ENCODE measurements around the gene SNRPD3. TPM values are rescaled to one million over a fixed set of nuclear protein-coding genes. Genes with fewer than 3 reads are reported as not detected.

The SNRPD3 gene
- total and polyA plus RNA-seq, 4 donors, result 57.2 to 128 (median 85.9) TPM

DNA sequence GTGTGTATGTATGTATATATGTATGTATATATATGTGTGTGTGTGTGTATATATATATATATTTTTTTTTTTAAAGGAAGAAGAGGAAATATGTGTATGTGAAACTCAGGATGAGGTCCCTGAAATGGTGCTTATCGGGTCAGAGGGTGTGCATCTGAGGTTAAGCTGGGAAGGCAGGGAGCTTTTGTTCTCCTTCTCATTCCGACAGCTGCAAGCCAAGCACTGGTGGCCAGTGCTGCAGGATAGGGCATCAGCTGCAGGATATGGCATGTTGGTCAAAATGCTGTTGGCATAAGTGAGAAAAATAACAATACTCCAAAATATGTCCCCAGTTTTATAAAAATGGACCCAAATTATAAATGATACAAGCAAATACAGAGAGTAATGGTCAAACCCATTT is 7.4 kb downstream of the SNRPD3 start:
- Histone ChIP-seq H3K27ac (ENCODE audit: low read depth in 1 of 2, low read length in 2 of 2) (no peak overlapping the region), H3K9me3 (ENCODE audit: control insufficient read depth in 4 of 4, low read length in 3 of 4) (no peaks in the 10 kb centered on the region), H3K27me3 (ENCODE audit: control insufficient read depth in 4 of 4, insufficient read depth in 4 of 4, low read length in 3 of 4) (no peaks in the 10 kb centered on the region), H3K4me3 (ENCODE audit: low read depth in 1 of 3, low read length in 3 of 3) (no peak overlapping the region), H3K4me1 (ENCODE audit: control insufficient read depth in 4 of 4, insufficient read depth in 4 of 4, low read length in 3 of 4) (peaks cover 0 to 55% (median 36%) of the 10 kb centered on the region in 4 donors), H3K36me3 (ENCODE audit: control insufficient read depth in 4 of 4, insufficient read depth in 3 of 4, low read depth in 1 of 4, low read length in 3 of 4) (peaks cover 8 to 29% (median 20%) of the 10 kb centered on the region in 4 donors), H3K9ac (ENCODE audit: low read depth in 1 of 2, low read length in 2 of 2) (no peak overlapping the region)
- WGBS, result 93% methylated on average over 2 of the region's 2 CpGs
- DNase-seq (ENCODE audit: low spot score), result no peak
- TF ChIP-seq EGR1 (IDR thresholded peaks at IDR 0.05; ENCODE audit: low read depth in 2 of 2) (no peak), GABPA (IDR thresholded peaks at IDR 0.05 in 1 of 2, conservative IDR thresholded peaks at IDR 0.05 in 1 of 2) (no peak), HNF4A (conservative IDR thresholded peaks at IDR 0.05) (no peak), NR2F2 (IDR thresholded peaks at IDR 0.05) (no peak), RXRA (IDR thresholded peaks at IDR 0.05) (no peak), SP1 (IDR thresholded peaks at IDR 0.05) (no peak), RAD21 (IDR thresholded peaks at IDR 0.05) (no peak), TAF1 (conservative IDR thresholded peaks at IDR 0.05) (no peak), HNF4G (IDR thresholded peaks at IDR 0.05) (no peak)
- TF ChIP-seq, protein P1, sequence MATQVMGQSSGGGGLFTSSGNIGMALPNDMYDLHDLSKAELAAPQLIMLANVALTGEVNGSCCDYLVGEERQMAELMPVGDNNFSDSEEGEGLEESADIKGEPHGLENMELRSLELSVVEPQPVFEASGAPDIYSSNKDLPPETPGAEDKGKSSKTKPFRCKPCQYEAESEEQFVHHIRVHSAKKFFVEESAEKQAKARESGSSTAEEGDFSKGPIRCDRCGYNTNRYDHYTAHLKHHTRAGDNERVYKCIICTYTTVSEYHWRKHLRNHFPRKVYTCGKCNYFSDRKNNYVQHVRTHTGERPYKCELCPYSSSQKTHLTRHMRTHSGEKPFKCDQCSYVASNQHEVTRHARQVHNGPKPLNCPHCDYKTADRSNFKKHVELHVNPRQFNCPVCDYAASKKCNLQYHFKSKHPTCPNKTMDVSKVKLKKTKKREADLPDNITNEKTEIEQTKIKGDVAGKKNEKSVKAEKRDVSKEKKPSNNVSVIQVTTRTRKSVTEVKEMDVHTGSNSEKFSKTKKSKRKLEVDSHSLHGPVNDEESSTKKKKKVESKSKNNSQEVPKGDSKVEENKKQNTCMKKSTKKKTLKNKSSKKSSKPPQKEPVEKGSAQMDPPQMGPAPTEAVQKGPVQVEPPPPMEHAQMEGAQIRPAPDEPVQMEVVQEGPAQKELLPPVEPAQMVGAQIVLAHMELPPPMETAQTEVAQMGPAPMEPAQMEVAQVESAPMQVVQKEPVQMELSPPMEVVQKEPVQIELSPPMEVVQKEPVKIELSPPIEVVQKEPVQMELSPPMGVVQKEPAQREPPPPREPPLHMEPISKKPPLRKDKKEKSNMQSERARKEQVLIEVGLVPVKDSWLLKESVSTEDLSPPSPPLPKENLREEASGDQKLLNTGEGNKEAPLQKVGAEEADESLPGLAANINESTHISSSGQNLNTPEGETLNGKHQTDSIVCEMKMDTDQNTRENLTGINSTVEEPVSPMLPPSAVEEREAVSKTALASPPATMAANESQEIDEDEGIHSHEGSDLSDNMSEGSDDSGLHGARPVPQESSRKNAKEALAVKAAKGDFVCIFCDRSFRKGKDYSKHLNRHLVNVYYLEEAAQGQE (IDR thresholded peaks at IDR 0.05), result no peak
- TF ChIP-seq, protein P2, sequence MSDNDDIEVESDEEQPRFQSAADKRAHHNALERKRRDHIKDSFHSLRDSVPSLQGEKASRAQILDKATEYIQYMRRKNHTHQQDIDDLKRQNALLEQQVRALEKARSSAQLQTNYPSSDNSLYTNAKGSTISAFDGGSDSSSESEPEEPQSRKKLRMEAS (IDR thresholded peaks at IDR 0.05), result no peak
- TF ChIP-seq, protein P3, sequence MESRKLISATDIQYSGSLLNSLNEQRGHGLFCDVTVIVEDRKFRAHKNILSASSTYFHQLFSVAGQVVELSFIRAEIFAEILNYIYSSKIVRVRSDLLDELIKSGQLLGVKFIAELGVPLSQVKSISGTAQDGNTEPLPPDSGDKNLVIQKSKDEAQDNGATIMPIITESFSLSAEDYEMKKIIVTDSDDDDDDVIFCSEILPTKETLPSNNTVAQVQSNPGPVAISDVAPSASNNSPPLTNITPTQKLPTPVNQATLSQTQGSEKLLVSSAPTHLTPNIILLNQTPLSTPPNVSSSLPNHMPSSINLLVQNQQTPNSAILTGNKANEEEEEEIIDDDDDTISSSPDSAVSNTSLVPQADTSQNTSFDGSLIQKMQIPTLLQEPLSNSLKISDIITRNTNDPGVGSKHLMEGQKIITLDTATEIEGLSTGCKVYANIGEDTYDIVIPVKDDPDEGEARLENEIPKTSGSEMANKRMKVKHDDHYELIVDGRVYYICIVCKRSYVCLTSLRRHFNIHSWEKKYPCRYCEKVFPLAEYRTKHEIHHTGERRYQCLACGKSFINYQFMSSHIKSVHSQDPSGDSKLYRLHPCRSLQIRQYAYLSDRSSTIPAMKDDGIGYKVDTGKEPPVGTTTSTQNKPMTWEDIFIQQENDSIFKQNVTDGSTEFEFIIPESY (IDR thresholded peaks at IDR 0.05), result no peak

DNA sequence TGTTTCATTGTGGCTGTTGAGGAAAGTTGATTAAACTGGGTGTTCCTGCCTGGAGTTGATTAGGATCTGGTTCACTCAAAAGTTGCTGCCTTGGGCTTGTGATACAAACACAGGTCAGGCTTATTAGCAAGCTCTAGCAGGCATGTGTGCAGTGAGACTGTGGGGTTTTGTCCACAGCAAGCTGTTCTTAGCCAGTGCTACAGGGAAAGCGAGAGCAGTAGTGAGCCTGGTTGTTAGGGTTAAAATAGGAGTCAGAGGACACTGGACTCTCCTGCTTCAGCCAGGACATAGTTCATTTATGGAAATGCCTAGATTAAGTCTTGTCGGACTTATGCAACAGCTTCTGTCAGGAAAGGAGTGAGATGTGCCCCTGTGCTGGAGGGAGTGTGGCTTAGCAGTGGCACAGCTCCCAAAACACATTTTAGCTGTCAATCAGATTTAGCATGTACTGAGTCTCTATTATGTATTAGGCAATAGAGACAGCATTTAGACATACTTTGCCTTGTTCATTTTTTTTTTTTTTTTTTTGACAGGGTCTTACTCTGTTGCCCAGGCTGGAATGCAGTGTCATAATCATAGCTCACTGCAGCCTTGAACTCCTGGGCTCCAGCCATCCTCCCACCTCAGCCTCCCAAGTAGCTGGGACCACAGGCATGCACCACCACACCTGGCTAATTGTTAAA is 8.7 kb downstream of the SNRPD3 start:
- WGBS, result 28% methylated on average over 2 of the region's 2 CpGs
- DNase-seq (ENCODE audit: low spot score), result no peak
- H3K27me3 ChIP-seq (ENCODE audit: control insufficient read depth in 4 of 4, insufficient read depth in 4 of 4, low read length in 3 of 4), result no peaks in the 10 kb centered on the region
- H3K9ac ChIP-seq (ENCODE audit: low read depth in 1 of 2, low read length in 2 of 2), result no peak overlapping the region
- TF ChIP-seq RAD21 (IDR thresholded peaks at IDR 0.05) (peak; percentile 32 to 34), HNF4G (IDR thresholded peaks at IDR 0.05) (peak; percentile 16), EGR1 (IDR thresholded peaks at IDR 0.05; ENCODE audit: low read depth in 2 of 2) (no peak), GABPA (IDR thresholded peaks at IDR 0.05 in 1 of 2, conservative IDR thresholded peaks at IDR 0.05 in 1 of 2) (peak in 1 of 2 donors; percentile 45), HNF4A (conservative IDR thresholded peaks at IDR 0.05) (peak; percentile 83 to 89), JUND (IDR thresholded peaks at IDR 0.05) (peak in 1 of 2 donors; percentile 61), YY1 (IDR thresholded peaks at IDR 0.05) (peak; percentile 57), NR2F2 (IDR thresholded peaks at IDR 0.05) (no peak), SP1 (IDR thresholded peaks at IDR 0.05) (peak; percentile 64), RXRA (IDR thresholded peaks at IDR 0.05) (peak; percentile 62 to 80), TAF1 (conservative IDR thresholded peaks at IDR 0.05) (no peak)
- TF ChIP-seq, protein P3 (IDR thresholded peaks at IDR 0.05), result peak; percentile 57
- TF ChIP-seq, protein P2 (IDR thresholded peaks at IDR 0.05), result peak; percentile 49
- peaks cover 0 to 51% (median 34%) of the 10 kb centered on the region in 4 donors for H3K4me1 ChIP-seq (ENCODE audit: control insufficient read depth in 4 of 4, insufficient read depth in 4 of 4, low read length in 3 of 4)
- H3K4me3 ChIP-seq (ENCODE audit: low read depth in 1 of 3, low read length in 3 of 3), result no peak overlapping the region
- H3K27ac ChIP-seq (ENCODE audit: low read depth in 1 of 2, low read length in 2 of 2), result peak overlapping the region; percentile 66 to 72
- H3K9me3 ChIP-seq (ENCODE audit: control insufficient read depth in 4 of 4, low read length in 3 of 4), result no peaks in the 10 kb centered on the region
- peaks cover 6 to 24% (median 14%) of the 10 kb centered on the region in 4 donors for H3K36me3 ChIP-seq (ENCODE audit: control insufficient read depth in 4 of 4, insufficient read depth in 3 of 4, low read depth in 1 of 4, low read length in 3 of 4)

Measured in liver (tissue), 9 donors.